ENCODE results near the gene FOXP1. TPM values are rescaled to one million over a fixed set of nuclear protein-coding genes. Genes with fewer than 3 reads are reported as not detected.

The FOXP1 gene
- polyA plus RNA-seq, 4 donors = 4.9 to 66.5 (median 15.3) TPM

GRCh38 chr3:71579326-71579934 lies 4.1 kb downstream of the FOXP1 start:
- 25 to 46% (median 42%) methylated on average over 7 of the region's 7 CpGs for WGBS, 3 donors
- H3K9me3 ChIP-seq (ENCODE audit: control insufficient read depth in 2 of 2, insufficient read depth in 1 of 2, low read depth in 1 of 2, low read length in 1 of 2) = no peaks in the 10 kb centered on the region
- no peaks in the 10 kb centered on the region for H3K27me3 ChIP-seq (ENCODE audit: control insufficient read depth in 3 of 3, insufficient read depth in 3 of 3, low read length in 3 of 3)
- peak overlapping the region in 1 of 3 donors; percentile 94 for H3K4me3 ChIP-seq (ENCODE audit: low read depth in 1 of 3, low read length in 3 of 3)
- H3K36me3 ChIP-seq (ENCODE audit: control insufficient read depth in 3 of 3, insufficient read depth in 2 of 3, low read depth in 1 of 3, low read length in 3 of 3) = peaks cover 0 to 5% (median 0%) of the 10 kb centered on the region in 3 donors
- H3K4me1 ChIP-seq (ENCODE audit: control insufficient read depth in 3 of 3, insufficient read depth in 2 of 3, low read depth in 1 of 3, low read length in 2 of 3) = peaks cover 0 to 22% (median 2%) of the 10 kb centered on the region in 3 donors
- FAIRE-seq (no peak), DNase-seq (peak in 1 of 2 donors; percentile 17)
- peak overlapping the region in 2 of 3 donors; percentile 52 to 95 for H3K27ac ChIP-seq (ENCODE audit: low read depth in 1 of 3, low read length in 2 of 3)

- 15 to 45% (median 26%) methylated on average over 6 of the region's 6 CpGs for WGBS, 3 donors
- Histone ChIP-seq H3K27ac (ENCODE audit: low read depth in 1 of 3, low read length in 2 of 3) (peak overlapping the region in 1 of 3 donors; percentile 95), H3K27me3 (ENCODE audit: control insufficient read depth in 3 of 3, insufficient read depth in 3 of 3, low read length in 3 of 3) (no peaks in the 10 kb centered on the region), H3K4me3 (ENCODE audit: low read depth in 1 of 3, low read length in 3 of 3) (no peak overlapping the region), H3K9me3 (ENCODE audit: control insufficient read depth in 2 of 2, insufficient read depth in 1 of 2, low read depth in 1 of 2, low read length in 1 of 2) (no peaks in the 10 kb centered on the region), H3K4me1 (ENCODE audit: control insufficient read depth in 3 of 3, insufficient read depth in 2 of 3, low read depth in 1 of 3, low read length in 2 of 3) (peaks cover 0 to 22% (median 2%) of the 10 kb centered on the region in 3 donors), H3K36me3 (ENCODE audit: control insufficient read depth in 3 of 3, insufficient read depth in 2 of 3, low read depth in 1 of 3, low read length in 3 of 3) (peaks cover 0 to 5% (median 0%) of the 10 kb centered on the region in 3 donors)
- DNase-seq (peak; percentile 69 to 78), FAIRE-seq (peak; percentile 23)
Observed at GRCh38 chr3:71578054-71578751, 5.3 kb downstream of the FOXP1 start.

- DNase-seq = peak in 1 of 2 donors; percentile 32
- no peaks in the 10 kb centered on the region for H3K27me3 ChIP-seq (ENCODE audit: control insufficient read depth in 3 of 3, insufficient read depth in 3 of 3, low read length in 3 of 3)
- WGBS, 3 donors = 26 to 53% (median 40%) methylated on average over 5 of the region's 5 CpGs
Observed at GRCh38 chr3:71577011-71577410, 6.5 kb downstream of the FOXP1 start.

GRCh38 chr3:71575433-71575832 lies 8.1 kb downstream of the FOXP1 start:
- DNase-seq = peak in 1 of 2 donors; percentile 10
- H3K27ac ChIP-seq (ENCODE audit: low read depth in 1 of 3, low read length in 2 of 3) = peak overlapping the region in 1 of 3 donors; percentile 5

More at GRCh38 chr3:71577011-71577410, 6.5 kb downstream of the FOXP1 start:
- peaks cover 0 to 5% (median 0%) of the 10 kb centered on the region in 3 donors for H3K36me3 ChIP-seq (ENCODE audit: control insufficient read depth in 3 of 3, insufficient read depth in 2 of 3, low read depth in 1 of 3, low read length in 3 of 3)
- FAIRE-seq = no peak
- peak overlapping the region in 1 of 3 donors; percentile 95 for H3K27ac ChIP-seq (ENCODE audit: low read depth in 1 of 3, low read length in 2 of 3)
- H3K4me3 ChIP-seq (ENCODE audit: low read depth in 1 of 3, low read length in 3 of 3) = peak overlapping the region in 1 of 3 donors; percentile 22
- H3K9me3 ChIP-seq (ENCODE audit: control insufficient read depth in 2 of 2, insufficient read depth in 1 of 2, low read depth in 1 of 2, low read length in 1 of 2) = no peaks in the 10 kb centered on the region
- peaks cover 0 to 22% (median 2%) of the 10 kb centered on the region in 3 donors for H3K4me1 ChIP-seq (ENCODE audit: control insufficient read depth in 3 of 3, insufficient read depth in 2 of 3, low read depth in 1 of 3, low read length in 2 of 3)

GRCh38 chr3:71573181-71573580 lies 10.3 kb downstream of the FOXP1 start:
- no peak overlapping the region for H3K4me3 ChIP-seq (ENCODE audit: low read depth in 1 of 3, low read length in 3 of 3)
- peaks cover 0 to 17% (median 2%) of the 10 kb centered on the region in 3 donors for H3K4me1 ChIP-seq (ENCODE audit: control insufficient read depth in 3 of 3, insufficient read depth in 2 of 3, low read depth in 1 of 3, low read length in 2 of 3)
- DNase-seq (no peak), FAIRE-seq (no peak)
- H3K36me3 ChIP-seq (ENCODE audit: control insufficient read depth in 3 of 3, insufficient read depth in 2 of 3, low read depth in 1 of 3, low read length in 3 of 3) = peaks cover 0 to 15% (median 0%) of the 10 kb centered on the region in 3 donors
- H3K27me3 ChIP-seq (ENCODE audit: control insufficient read depth in 3 of 3, insufficient read depth in 3 of 3, low read length in 3 of 3) = no peaks in the 10 kb centered on the region
- no peaks in the 10 kb centered on the region for H3K9me3 ChIP-seq (ENCODE audit: control insufficient read depth in 2 of 2, insufficient read depth in 1 of 2, low read depth in 1 of 2, low read length in 1 of 2)
- H3K27ac ChIP-seq (ENCODE audit: low read depth in 1 of 3, low read length in 2 of 3) = no peak overlapping the region
- WGBS, 3 donors = 90 to 95% (median 91%) methylated on average over 5 of the region's 5 CpGs

More at GRCh38 chr3:71575433-71575832, 8.1 kb downstream of the FOXP1 start:
- FAIRE-seq = no peak
- Histone ChIP-seq H3K4me3 (ENCODE audit: low read depth in 1 of 3, low read length in 3 of 3) (no peak overlapping the region), H3K4me1 (ENCODE audit: control insufficient read depth in 3 of 3, insufficient read depth in 2 of 3, low read depth in 1 of 3, low read length in 2 of 3) (peaks cover 0 to 22% (median 2%) of the 10 kb centered on the region in 3 donors), H3K36me3 (ENCODE audit: control insufficient read depth in 3 of 3, insufficient read depth in 2 of 3, low read depth in 1 of 3, low read length in 3 of 3) (peaks cover 0 to 9% (median 0%) of the 10 kb centered on the region in 3 donors), H3K27me3 (ENCODE audit: control insufficient read depth in 3 of 3, insufficient read depth in 3 of 3, low read length in 3 of 3) (no peaks in the 10 kb centered on the region), H3K9me3 (ENCODE audit: control insufficient read depth in 2 of 2, insufficient read depth in 1 of 2, low read depth in 1 of 2, low read length in 1 of 2) (no peaks in the 10 kb centered on the region)
- WGBS, 3 donors = 94 to 99% (median 98%) methylated on average over 2 of the region's 2 CpGs

GRCh38 chr3:71570546-71570945 lies 13.0 kb downstream of the FOXP1 start:
- H3K4me3 ChIP-seq (ENCODE audit: low read depth in 1 of 3, low read length in 3 of 3) = no peak overlapping the region
- WGBS, 3 donors = 89 to 96% (median 90%) methylated on average over 3 of the region's 3 CpGs
- H3K36me3 ChIP-seq (ENCODE audit: control insufficient read depth in 3 of 3, insufficient read depth in 2 of 3, low read depth in 1 of 3, low read length in 3 of 3) = peaks cover 0 to 22% (median 3%) of the 10 kb centered on the region in 3 donors
- FAIRE-seq (no peak), DNase-seq (no peak)
- H3K9me3 ChIP-seq (ENCODE audit: control insufficient read depth in 2 of 2, insufficient read depth in 1 of 2, low read depth in 1 of 2, low read length in 1 of 2) = no peaks in the 10 kb centered on the region
- no peaks in the 10 kb centered on the region for H3K27me3 ChIP-seq (ENCODE audit: control insufficient read depth in 3 of 3, insufficient read depth in 3 of 3, low read length in 3 of 3)
- H3K27ac ChIP-seq (ENCODE audit: low read depth in 1 of 3, low read length in 2 of 3) = no peak overlapping the region
- H3K4me1 ChIP-seq (ENCODE audit: control insufficient read depth in 3 of 3, insufficient read depth in 2 of 3, low read depth in 1 of 3, low read length in 2 of 3) = peaks cover 0 to 9% (median 0%) of the 10 kb centered on the region in 3 donors

- FAIRE-seq (no peak), DNase-seq (peak in 1 of 2 donors; percentile 45)
Observed at GRCh38 chr3:71568207-71568606, 15.3 kb downstream of the FOXP1 start.

GRCh38 chr3:71566776-71567175 lies 16.8 kb downstream of the FOXP1 start:
- Histone ChIP-seq H3K4me3 (ENCODE audit: low read depth in 1 of 3, low read length in 3 of 3) (no peak overlapping the region), H3K9me3 (ENCODE audit: control insufficient read depth in 2 of 2, insufficient read depth in 1 of 2, low read depth in 1 of 2, low read length in 1 of 2) (no peaks in the 10 kb centered on the region), H3K4me1 (ENCODE audit: control insufficient read depth in 3 of 3, insufficient read depth in 2 of 3, low read depth in 1 of 3, low read length in 2 of 3) (peaks cover 2 to 7% (median 4%) of the 10 kb centered on the region in 3 donors), H3K36me3 (ENCODE audit: control insufficient read depth in 3 of 3, insufficient read depth in 2 of 3, low read depth in 1 of 3, low read length in 3 of 3) (peaks cover 0 to 29% (median 3%) of the 10 kb centered on the region in 3 donors), H3K27me3 (ENCODE audit: control insufficient read depth in 3 of 3, insufficient read depth in 3 of 3, low read length in 3 of 3) (no peaks in the 10 kb centered on the region), H3K27ac (ENCODE audit: low read depth in 1 of 3, low read length in 2 of 3) (no peak overlapping the region)
- no peak for DNase-seq
- no peak for FAIRE-seq

More at GRCh38 chr3:71568207-71568606, 15.3 kb downstream of the FOXP1 start:
- H3K27ac ChIP-seq (ENCODE audit: low read depth in 1 of 3, low read length in 2 of 3) = no peak overlapping the region
- H3K4me1 ChIP-seq (ENCODE audit: control insufficient read depth in 3 of 3, insufficient read depth in 2 of 3, low read depth in 1 of 3, low read length in 2 of 3) = peaks cover 2 to 3% (median 3%) of the 10 kb centered on the region in 3 donors
- H3K4me3 ChIP-seq (ENCODE audit: low read depth in 1 of 3, low read length in 3 of 3) = no peak overlapping the region
- no peaks in the 10 kb centered on the region for H3K9me3 ChIP-seq (ENCODE audit: control insufficient read depth in 2 of 2, insufficient read depth in 1 of 2, low read depth in 1 of 2, low read length in 1 of 2)
- H3K36me3 ChIP-seq (ENCODE audit: control insufficient read depth in 3 of 3, insufficient read depth in 2 of 3, low read depth in 1 of 3, low read length in 3 of 3) = peaks cover 0 to 24% (median 3%) of the 10 kb centered on the region in 3 donors
- H3K27me3 ChIP-seq (ENCODE audit: control insufficient read depth in 3 of 3, insufficient read depth in 3 of 3, low read length in 3 of 3) = no peaks in the 10 kb centered on the region

All from small intestine (tissue), 7 donors.